Iris pigment epithelial cell (primary cell): Measurements from ENCODE around the gene FOXO6.

ENCODE experiments used
- DNase-seq: peaks from one replicate; pipeline ENCODE4 v3.0.0-alpha.2; 2011; ENCODE audit warnings: low read depth

FOXO6 gene

GRCh38 chr1:41427122-41427913 lies 66.1 kb downstream of the FOXO6 start:
- no peak for DNase-seq

GRCh38 chr1:41427916-41428737 lies 66.9 kb downstream of the FOXO6 start:
- DNase-seq: no peak

- DNase-seq: no peak
Observed at GRCh38 chr1:41428738-41429640, 67.8 kb downstream of the FOXO6 start.

GRCh38 chr1:41429641-41430035 lies 68.4 kb downstream of the FOXO6 start:
- DNase-seq: no peak

- DNase-seq: no peak
Observed at GRCh38 chr1:41430069-41430468, 68.8 kb downstream of the FOXO6 start.

- DNase-seq: no peak
Observed at GRCh38 chr1:41430582-41430981, 69.3 kb downstream of the FOXO6 start.

- no peak for DNase-seq
Observed at GRCh38 chr1:41431490-41432350, 70.5 kb downstream of the FOXO6 start.
